Non-pigmented ciliary epithelial cell (primary cell): ENCODE results near the gene CST3.
"Not testable (repeated sequence)": the region's sequence is repeated elsewhere in the genome, so short reads cannot be mapped to it uniquely, and the experiment has no call there.

Source experiments
- DNase-seq: peaks from one replicate; pipeline ENCODE4 v3.0.0-alpha.2; 2010; ENCODE audit warnings: low read depth

The CST3 gene

DNA sequence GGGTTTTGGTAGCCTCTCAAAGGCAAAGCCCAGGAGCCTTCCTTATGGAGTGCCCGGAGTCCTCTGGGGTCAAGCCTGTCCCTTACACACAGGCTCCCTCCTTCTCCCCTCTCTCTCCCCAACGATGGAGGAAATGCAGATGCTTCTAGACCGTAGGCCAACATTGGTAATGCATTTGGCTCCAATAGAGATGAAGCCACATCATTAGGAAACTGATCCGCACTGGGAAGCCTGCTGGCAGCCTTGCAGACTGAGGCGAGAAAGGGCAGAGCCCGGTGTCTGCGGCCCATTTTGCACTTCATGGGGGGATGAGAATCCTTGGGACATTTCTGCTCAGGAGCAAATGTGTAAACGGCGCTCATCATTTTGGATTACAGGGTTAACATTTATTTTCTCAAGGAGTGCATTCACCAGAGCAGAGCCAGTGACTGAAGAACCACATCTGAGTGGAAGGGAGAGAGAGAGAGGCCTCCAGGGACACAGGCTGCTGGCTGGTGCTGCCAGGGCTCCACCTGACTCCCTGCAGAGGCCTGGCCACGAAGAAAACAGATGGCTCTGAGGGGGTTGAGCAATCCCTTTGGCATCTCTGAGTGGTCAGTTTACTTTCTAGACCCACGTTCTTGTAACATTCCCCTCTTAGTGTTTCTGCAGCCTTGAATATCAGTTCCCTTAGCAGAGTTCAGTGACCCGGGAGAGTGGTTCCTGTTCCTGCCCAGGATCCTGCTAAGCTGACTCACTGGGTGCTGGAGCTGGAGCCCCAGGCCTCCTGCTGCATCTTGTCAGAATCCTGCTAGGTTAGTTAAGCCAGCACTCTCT lies 4.4 kb upstream of the CST3 start:
- peak; percentile 65 for DNase-seq

DNA sequence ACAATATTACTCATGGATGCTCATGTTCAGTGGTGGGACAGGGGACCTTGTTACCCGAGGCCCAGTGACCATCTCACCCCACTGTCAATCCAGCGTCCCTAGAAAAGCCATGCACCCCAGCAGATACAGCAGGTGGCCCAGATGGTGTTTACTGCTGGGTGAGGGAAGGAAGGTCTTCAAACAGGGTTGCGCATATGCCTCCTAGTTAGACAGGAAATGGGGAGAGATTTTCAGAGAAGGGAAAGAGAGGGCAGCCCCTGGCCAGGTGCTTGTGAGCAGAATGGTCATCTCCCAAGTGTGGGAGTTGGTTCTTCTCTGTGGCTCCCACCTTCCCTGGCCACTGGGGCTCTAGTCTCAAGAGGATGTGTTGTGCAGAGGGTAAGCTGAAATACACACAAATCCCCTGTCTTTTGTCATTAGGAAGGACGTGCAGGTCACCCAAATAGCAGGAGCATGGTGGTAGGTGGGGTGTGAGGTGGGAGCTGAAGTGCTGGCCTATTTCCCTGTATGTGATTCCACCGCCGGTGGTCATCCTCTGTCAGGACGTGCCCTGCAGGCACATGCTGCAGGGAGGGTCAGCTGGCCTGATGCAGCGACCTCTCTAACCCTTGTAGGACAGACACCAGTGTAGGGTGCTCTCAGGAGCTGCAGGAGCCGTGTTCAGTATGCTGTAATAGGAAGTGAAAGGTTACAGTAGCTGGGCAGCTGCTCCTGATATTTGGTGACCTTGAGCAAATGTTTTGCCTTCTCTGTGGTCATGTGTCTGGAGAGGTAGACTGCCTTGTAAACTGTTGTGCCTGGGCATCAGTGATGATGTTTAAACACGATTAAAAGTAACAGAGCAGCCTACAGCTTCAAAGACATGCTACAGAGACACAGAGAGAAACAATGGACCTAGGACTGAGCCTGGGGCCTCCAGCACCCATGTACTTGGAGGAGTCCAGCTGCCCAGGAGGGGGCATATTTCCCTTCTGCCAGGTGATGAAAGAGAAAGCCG lies 3.2 kb upstream of the CST3 start:
- DNase-seq: no peak

DNA sequence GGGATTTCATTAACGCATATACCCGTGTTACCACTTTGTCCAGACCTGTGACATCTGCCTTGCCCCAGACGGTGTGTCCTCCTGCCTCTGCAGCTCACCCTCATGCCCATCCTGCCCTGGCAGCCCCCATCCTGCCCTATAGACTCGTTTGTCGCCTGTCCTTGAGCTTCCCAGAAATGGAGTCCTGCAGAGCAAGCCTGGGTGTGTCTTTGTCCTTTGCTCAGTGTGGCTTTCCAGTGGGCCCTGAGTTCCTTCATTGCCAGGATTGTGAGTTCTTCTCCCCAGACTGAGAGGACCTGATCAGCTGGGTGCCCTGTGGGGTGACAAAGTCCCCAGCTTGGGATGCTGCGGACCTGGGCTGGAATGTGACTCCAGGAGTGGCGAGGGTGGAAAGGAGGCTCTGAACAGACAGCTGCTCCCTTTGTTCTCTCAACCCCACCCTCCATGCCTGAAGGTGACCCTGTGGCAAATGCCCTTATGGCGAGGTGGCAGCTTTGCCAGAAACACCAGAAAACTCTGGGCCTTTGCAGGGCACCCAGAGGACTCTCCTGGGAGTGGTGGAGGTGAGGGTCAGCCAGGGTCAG lies 2.4 kb upstream of the CST3 start:
- DNase-seq: no peak

DNA sequence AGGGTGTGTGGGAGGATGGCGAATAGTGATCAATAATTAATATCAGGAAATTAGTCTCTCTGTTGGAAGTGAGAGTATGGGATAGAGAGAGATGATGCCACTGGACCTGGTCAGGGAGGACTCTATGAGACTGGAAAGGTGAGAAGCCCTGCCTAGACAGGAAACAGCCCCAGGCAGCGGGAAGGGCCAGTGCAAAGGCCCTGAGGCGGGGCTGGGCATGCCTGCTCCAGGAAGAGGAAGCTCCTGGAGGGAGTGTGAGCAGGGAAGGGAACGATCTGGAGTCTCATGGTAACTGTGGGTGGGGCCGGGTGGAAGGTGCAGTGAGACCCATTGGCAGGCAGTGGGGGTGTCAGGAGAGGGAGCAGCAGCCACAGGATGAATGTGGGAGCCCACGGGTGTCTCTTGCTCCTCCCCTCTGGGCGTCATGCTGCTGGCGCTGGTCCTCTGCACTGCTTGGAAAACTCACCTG lies 1.8 kb upstream of the CST3 start:
- DNase-seq: no peak

DNA sequence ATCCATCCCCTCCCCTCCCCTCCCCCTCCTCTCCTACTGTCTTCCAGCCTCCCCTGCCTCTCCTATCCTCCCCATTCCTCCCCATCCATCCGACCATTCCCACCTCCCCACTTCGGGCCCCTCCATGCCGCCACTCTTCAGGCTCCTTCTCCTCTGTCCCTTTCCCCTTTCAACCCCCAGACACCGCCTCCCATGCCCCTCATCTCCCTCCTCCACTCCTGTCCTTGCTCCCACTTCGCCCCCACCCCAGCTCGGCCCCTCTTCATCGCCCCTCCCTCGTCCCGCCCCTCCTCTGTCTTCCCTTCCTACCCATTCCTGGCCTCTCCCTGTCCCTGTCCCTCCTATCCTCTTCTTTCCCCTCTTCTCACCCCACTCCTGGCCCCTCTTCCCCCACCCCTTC lies 554 bp upstream of the CST3 start:
- DNase-seq: no peak

DNA sequence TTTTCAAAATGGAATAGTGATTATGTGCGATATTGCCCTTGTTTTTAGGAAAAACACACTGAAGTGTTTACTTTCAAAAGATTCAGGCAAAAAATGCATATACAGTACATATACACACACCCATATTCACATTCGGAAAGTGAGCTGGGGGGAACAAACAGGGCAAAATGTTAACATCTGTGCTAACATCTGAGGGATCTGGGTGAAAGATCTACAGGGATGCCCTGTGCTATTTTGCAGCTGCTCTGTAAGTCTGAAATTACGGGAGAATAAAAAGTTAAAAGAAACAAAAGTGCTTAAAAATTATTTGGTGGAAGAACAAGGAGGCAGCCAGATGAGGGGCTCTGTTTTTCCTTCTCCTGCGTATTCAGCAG lies 860 bp downstream of the CST3 start:
- DNase-seq: no peak

DNA sequence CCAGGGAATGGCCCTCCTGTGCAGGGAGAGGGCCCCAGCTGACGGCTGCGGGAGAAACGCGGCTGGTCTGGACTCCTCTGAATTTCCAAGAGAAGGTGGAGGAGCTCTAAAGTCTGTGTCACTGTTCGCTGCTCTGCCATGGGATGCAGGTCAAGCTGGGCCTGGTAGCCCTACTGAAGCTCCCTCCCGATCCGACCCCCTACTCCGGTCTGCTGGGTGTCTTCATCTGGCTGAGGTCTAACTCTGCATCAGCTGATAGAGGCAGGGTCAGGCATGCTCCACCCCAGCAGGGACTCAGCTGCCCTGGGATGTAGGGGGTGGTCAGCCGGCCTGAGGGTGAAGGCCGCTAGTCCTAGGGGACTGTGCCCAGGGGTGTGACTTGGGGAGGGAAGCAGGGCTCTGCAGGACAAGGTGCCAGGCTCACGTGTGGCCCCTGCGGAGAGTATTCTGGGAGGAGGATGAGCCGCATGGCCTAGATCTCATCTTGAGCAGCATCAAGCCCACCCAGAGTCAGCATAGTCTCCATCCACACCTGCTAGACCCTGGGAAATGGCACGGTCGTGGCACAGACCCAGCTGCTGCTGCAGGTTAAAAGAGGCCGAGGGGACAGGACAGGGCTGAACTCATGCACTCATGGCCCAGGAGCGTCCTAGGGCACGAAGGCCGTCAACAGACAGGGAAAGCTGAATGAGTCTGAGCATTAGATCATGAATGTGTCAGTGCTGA lies 1.4 kb downstream of the CST3 start:
- DNase-seq: no peak

DNA sequence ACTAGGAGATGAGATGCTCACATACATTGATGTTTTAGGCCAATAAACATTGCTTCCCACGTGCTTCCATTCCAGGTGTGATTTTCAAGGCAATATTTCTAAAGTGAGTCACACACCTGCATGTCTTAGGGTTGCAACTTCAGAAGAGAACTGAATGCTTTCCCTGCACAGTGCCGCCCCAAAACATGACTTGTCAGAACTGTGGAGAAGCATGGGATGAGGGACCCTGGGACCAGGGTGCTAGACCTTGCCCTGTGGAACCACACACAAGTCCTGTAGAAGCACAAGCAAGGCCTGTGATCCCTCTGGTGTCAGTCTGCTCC lies 2.0 kb downstream of the CST3 start:
- not testable (repeated sequence) for DNase-seq

DNA sequence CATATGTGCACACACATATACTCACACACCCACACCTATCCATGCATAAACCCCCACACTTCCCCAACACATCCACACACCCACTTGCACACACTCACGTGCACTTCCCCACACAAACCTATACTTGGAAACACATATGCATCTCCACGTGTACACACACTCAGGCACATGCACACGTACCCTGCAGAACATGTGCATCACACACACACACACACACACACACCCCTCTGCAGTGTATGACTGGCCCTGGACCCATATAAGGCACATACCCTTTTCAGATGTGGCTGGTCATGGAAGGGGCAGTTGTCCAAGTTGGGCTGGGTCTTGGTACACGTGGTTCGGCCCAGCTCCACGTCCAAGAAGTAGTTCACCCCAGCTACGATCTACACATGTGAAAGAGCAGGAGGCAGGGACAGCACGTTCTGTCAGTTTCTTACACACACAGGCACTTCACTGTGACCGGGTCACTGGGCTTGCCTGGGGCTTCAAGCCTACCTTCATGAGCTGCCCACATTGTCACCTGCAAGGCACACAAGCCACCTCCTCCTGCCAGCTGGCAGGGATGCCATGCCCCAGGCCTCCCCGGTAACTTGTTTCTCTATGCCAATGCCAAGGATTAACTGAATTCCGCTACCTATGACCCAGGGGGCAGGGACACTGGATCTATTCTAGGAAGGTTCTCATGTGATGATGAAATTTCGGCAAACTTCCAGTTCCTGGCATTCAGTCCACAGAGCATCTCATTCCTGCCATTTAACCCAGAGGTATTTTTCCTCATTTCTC lies 2.6 kb downstream of the CST3 start:
- no peak for DNase-seq

DNA sequence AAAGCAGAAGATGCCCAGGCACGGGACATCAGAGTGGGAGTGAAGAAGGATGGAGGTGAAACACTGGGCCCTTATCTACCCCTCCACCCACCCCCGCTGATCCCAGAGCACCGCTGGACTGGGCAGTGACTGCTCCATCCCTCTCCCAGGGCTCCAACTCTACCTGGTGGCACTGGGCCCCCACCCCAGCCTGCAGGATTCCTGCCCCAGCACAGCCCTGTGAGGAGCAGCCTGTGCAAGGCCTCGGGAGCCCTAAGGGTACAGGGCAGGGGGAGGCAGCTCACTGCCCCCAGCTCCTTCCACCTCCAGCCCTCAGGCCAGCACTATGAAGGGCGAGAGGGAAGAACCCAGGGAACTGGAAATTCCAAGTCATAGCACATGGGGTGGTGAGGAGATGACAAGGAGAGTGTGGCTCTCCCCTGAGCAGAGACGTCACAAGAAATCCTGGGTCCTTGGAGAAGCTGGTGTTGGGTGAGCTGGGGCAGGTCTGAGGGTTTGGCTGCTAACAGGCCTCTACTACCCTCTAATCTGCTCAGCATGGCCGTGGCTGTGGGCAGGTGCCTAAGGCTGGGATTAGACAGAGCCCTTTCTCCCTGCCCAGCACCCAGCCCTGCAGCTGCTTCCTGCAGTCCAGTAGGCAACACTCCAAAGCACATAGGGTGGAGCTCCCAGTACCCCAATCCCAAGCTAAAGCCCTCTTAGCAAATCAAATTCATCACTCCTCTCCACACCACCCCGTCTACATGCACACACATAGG lies 3.5 kb downstream of the CST3 start:
- DNase-seq: no peak

DNA sequence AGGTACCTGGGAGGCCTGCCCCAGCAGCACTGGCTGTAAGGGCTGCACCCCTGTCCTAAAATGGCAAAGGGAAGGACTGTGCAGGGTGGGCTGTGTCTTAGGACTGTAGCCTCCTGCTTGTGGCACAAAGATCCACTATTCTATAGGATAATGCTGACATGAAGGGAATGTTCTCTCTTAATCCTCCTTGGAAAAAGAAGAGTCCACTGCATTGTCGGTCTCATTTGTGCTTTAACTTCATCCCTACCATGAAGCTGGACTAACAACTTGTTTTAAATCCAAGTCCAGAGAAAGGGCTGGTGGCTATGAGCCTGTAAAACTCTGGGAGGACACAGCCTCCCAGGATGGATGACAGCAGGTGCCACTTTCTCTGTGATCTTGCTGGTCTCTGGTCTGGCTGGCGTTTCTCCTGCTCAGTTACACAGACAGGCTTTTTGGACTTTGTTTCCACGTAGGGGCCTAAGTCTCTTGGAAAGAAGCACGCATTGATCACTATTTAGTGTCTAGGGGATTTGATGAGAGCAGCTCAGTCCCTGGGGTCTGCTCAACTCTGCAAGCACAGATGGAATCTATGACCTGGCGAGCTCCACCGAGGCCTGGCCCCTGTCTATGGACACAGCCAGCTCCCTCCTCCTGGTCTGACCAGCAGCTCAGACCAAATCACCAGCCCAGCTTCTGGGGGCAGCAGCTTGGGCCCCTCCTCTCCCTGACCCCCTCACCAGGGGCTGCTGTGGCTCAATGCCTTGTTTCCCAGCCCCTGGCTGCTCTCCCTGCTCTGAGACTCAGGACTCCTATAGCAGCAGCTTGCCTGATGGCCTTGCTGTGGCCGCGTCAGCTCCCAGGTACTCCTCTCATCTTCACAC lies 4.8 kb downstream of the CST3 start:
- DNase-seq: no peak

DNA sequence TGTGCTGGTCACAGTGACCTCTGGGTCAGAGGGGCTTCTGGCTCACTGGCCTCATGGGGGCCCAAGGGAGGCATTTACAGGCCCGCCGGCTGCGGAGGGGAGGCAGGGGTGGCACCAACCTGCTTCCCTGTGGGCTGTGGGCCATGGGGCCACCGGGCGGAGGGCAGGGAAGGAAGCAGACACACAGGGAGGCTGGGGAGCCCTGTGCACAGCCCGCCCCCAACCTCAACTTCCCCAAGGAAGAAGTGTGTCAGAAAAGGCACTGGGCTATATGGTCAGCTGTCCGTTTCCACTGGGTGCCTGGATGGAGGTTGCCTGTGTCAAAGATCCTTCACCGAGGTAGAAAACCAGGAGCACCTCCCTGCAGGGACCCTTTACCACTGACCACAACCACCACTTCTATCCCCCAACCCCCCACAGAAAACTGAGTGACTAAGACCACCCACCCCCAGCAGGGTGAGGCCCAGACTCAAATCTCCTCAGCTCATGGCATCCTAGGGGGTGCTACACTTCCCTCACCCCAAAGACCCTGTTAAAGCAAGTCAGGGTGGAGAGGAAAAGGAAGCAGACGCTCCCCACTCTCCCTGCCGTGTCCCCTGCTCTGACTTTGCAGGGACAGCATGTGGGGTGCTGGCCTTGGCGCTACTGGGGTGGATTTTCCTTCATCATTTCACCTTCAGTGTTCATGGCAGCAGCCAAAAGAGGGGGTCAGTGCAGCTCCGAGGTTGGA lies 5.6 kb downstream of the CST3 start:
- DNase-seq: no peak

DNA sequence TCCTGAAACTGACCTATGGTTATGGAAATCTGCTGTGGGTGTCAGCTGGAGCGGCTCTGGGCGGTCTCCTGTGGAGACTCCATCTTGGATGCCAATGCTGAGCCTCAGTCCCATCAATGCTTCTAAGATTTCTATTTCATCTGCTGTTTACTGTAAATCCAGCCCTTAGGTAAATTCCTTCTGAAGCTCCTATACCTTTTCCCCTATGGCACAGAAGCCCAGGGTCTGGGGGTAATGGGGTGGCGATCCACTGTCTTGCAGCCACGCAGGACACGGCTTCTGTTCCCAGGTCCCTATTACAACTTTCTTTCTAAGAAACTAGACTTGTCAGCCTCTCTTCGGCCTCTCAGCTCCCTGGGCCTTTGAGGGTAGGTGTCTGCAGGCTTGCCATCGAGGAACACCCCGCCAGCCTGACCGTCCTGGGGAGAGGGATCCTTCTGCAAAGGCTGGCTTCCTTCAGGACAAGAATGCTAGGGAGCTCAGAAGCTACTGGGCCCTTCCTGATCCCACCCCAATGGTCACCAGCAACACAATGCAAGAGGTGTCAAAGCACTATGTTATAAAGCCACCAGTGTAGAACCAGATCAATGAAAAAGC lies 6.4 kb downstream of the CST3 start:
- DNase-seq: no peak

DNA sequence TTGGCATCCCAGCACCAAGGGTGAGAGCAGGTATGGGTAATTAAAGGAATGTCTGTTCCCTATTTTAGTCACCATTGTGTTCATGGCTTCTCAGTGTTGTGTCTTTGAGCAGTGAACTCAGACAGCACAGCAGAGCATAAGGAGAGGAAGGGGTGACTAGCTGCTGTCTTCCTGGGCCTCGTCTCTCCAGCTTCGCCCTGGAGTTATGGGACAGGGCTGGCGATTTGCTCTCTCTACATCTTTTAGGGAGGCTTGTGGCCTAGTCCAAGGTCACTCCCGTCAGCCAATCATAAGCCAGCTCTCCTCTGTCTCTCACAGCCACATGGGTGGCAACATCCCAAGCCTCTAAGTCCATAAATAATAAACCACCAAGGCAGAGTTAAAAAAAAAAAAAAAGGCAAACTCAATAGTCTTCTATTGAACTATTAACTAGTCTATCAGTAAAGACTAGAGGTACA lies 7.3 kb downstream of the CST3 start:
- DNase-seq: no peak

DNA sequence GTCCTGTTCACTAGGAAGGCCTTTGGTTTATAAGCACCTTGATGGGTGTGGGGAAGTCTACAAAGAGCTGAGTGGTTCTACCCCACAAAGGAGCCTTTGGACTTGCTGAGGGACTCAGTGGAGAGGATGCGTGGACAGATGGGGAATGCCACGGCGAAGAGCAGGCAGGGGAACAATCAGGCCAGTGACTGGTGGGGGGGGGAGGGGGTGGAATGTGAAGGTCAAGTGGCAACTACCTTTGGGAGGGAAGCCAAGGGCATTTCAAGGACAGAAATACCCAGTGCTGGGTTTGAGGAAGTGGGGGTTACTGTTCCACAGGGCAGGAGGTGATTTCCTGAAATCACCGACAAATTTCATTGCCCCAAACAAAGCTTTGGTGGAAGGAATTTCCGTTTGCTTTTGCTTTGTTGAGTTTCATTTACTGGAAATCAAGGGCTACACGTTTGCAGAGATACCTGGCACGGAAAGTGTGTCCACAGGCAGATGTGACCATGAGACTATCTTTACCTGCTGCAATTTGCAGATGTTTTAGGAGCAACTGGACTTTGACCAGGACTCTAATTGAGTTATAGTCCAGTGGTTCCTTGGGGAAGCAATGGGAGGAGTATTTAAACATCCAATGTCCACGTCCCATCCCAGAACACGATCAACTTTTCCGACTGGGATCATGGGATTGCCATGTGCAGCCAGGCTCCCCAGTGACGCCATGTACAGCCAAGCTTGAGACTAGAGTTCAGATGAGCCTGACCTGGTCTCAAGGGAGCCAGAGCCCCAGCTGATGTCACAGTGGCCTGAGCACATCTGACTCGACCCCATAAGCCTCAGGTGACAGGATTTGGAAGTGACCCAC lies 8.0 kb downstream of the CST3 start:
- no peak for DNase-seq

DNA sequence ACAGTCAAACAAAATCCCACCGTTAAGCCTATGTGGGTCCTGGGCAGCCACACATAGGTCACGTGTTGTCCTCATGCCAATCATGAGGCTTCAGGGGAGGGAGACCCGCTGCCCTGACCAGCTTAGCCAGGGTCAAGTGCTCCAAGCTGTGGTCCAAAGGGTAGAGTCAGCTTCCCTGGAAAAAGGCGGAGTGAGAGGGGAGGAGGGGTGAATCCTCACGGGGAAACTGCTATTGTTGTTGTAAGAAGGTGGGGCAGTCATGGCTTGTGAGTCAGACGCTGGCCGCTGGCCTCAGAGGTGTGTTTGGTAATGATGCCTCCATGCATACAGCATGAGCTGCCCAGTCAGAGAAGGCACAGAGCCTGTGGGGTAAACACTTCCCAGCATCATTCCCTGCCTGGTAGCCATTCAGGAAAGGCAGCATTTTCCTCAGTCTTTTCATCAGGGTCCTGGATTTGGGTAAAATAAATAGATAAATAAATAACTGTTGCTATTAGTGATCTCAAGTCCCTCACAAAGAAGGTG lies 8.7 kb downstream of the CST3 start:
- DNase-seq: peak; percentile 38

DNA sequence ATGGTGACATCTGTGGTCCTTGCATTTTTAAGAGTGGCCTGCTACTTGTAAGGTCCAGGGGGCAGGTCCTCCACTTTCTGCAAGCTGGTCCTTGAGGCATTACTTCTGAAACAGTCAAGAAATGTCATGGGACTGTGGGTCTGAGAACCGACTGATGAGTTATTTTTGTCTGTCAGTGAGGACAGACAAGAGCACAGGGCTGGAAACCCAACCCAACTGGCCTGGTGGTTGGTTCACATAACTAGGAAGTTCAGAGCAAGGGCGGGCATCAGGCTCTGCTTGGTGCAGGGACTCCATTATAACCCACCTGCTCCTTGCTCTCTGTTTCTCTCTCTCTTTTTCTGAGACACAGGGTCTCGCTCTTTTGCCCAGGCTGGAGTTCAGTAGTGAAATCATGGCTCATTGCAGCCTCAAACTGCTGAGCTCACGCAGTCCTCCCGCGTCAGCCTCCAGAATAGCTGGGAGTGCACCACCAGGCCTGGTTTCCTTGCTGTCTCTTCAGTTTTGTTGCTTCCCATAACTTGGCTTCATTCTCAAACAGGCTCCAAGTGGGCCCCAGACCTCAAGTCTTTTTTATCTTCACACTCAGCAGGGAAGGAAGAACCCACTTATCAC lies 9.2 kb downstream of the CST3 start:
- no peak for DNase-seq
